Vagina (tissue), 2 donors: Measurements from ENCODE around the gene ENOX1.

Experiments
- POLR2AphosphoS5 ChIP-seq, 2 donors: sonication (generic); formaldehyde crosslinking; IDR thresholded peaks; one replicate each; pipeline ENCODE4 v1.9.0; 2017; ENCODE audit warnings: antibody characterized with exemption in 2 of 2, mild to moderate bottlenecking in 2 of 2, low read depth in 1 of 2; ENCODE audit not compliant: insufficient read depth in 1 of 2
- TF ChIP-seq, protein P1 (sequence below), 3 experiments: fragments of 450-650 bp in 2 of 3; fragments of 200-600 bp in 1 of 3; sonication (generic) in 1 of 3; IDR thresholded peaks; one replicate each; pipeline ENCODE4 v1.5.1; 2017 to 2019; ENCODE audit warnings: antibody characterized with exemption in 3 of 3, mild to moderate bottlenecking in 2 of 3, moderate library complexity in 2 of 3

DNA sequence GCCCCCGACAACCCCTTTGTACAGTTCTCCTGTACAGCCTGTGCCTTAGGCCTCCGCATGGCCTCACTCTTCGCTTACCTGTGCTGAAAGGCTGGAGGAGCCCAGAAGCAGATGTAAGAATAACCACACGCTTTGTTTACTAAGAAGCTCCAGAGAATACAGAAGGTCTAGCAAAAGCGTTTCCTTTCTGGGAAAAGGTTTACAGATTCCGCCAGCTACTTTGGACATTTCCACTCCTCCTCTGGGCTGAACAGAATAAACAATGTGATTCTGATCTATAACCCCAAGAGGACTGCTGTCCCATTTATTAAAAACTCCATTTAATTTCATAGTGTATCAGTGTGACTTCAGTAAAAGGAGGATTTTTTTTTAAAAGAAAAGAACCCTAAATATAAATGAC lies 424.2 kb downstream of the ENOX1 start:
- TF ChIP-seq, protein P1, sequence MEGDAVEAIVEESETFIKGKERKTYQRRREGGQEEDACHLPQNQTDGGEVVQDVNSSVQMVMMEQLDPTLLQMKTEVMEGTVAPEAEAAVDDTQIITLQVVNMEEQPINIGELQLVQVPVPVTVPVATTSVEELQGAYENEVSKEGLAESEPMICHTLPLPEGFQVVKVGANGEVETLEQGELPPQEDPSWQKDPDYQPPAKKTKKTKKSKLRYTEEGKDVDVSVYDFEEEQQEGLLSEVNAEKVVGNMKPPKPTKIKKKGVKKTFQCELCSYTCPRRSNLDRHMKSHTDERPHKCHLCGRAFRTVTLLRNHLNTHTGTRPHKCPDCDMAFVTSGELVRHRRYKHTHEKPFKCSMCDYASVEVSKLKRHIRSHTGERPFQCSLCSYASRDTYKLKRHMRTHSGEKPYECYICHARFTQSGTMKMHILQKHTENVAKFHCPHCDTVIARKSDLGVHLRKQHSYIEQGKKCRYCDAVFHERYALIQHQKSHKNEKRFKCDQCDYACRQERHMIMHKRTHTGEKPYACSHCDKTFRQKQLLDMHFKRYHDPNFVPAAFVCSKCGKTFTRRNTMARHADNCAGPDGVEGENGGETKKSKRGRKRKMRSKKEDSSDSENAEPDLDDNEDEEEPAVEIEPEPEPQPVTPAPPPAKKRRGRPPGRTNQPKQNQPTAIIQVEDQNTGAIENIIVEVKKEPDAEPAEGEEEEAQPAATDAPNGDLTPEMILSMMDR (IDR thresholded peaks at IDR 0.05) = no peak
- TF ChIP-seq POLR2AphosphoS5 (IDR thresholded peaks at IDR 0.05; ENCODE audit: insufficient read depth in 1 of 2, low read depth in 1 of 2) = no peak
